DND-41 (cell line): ENCODE measurements around the gene NR6A1.

Source experiments
- ATAC-seq: fragments of 200-7000 bp; cut with Tn5 transposase; 3 replicates; pipeline ENCODE4 v1.9.1; 2021; ENCODE audit warnings: low read depth; ENCODE audit not compliant: insufficient read depth
- DNase-seq: peaks from one replicate; pipeline ENCODE4 v3.0.0-alpha.2; 2020
- H2AFZ ChIP-seq: 2 replicates; pipeline ENCODE4 v1.6.0; 2012; ENCODE audit warnings: low read depth, low read length
- H3K27ac ChIP-seq: 2 replicates; pipeline ENCODE4 v1.5.1; 2012; ENCODE audit warnings: low read length, inconsistent platforms
- H3K27me3 ChIP-seq: fragments of 200-600 bp; sonication (generic); 2 replicates; pipeline ENCODE4 v1.6.0; 2012; ENCODE audit warnings: low read length, mild to moderate bottlenecking, inconsistent platforms; ENCODE audit not compliant: insufficient read depth, poor library complexity
- H3K36me3 ChIP-seq: 2 replicates; pipeline ENCODE4 v1.5.1; 2012; ENCODE audit warnings: low read length, inconsistent platforms; ENCODE audit not compliant: insufficient read depth
- H3K4me1 ChIP-seq: 2 replicates; pipeline ENCODE4 v1.5.1; 2012; ENCODE audit warnings: mild to moderate bottlenecking, low read length; ENCODE audit not compliant: insufficient read depth
- H3K4me2 ChIP-seq: 2 replicates; pipeline ENCODE4 v1.6.0; 2012; ENCODE audit warnings: mild to moderate bottlenecking, moderate library complexity, low read length, inconsistent platforms; ENCODE audit not compliant: insufficient read depth
- H3K4me3 ChIP-seq, 2 experiments: fragments of 200-600 bp in 1 of 2; shearing (Covaris generic) in 1 of 2; 2 replicates each; pipeline ENCODE4 v1.5.1; 2012 to 2016; ENCODE audit warnings: inconsistent platforms in 2 of 2, low read length in 2 of 2, mild to moderate bottlenecking in 2 of 2, low read depth in 1 of 2, moderate library complexity in 1 of 2
- H3K79me2 ChIP-seq: 2 replicates; pipeline ENCODE4 v1.6.0; 2012; ENCODE audit warnings: low read length, inconsistent platforms; ENCODE audit not compliant: insufficient read depth
- H3K9ac ChIP-seq: 2 replicates; pipeline ENCODE4 v1.6.0; 2012; ENCODE audit warnings: low read depth, mild to moderate bottlenecking, inconsistent platforms, low read length, moderate library complexity
- H3K9me3 ChIP-seq: 2 replicates; pipeline ENCODE4 v1.5.1; 2012; ENCODE audit warnings: low read length, moderate library complexity, mild to moderate bottlenecking, inconsistent platforms; ENCODE audit not compliant: insufficient read depth, severe bottlenecking
- H4K20me1 ChIP-seq: 2 replicates; pipeline ENCODE4 v1.6.0; 2012; ENCODE audit warnings: low read length; ENCODE audit not compliant: insufficient read depth
- EZH2 ChIP-seq: IDR thresholded peaks from 3 replicates; pipeline ENCODE4 v1.6.1; 2012; ENCODE audit warnings: borderline replicate concordance, low read depth, mild to moderate bottlenecking, moderate library complexity, low read length, inconsistent platforms; ENCODE audit not compliant: severe bottlenecking
- TF ChIP-seq, protein P1 (sequence below): IDR thresholded peaks from 2 replicates; pipeline ENCODE4 v1.5.1; 2012; ENCODE audit warnings: borderline replicate concordance, low read length, moderate library complexity, mild to moderate bottlenecking; ENCODE audit not compliant: poor library complexity, severe bottlenecking; ENCODE audit errors: extremely low read depth

NR6A1 gene

DNA sequence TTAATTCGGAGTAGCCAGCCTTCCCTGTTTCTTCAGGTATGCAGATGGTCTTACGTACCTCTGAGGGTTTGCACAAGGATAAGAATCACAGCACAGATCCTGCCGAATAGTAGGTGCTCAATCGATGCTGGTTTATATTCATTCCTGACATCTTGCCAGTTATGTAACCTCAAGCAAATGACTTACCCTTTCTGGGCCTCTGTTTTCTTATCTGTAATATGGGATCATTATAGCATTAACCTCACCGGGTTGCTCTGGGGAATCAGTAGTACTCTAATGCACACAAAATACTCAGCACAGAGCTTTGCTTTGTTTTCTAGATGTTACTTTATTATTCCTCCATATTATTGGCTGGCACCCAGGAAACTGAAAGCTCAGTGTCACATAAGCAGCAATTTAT lies 256.2 kb downstream of the NR6A1 start:
- Histone ChIP-seq H3K4me2 (no peak overlapping the region), H3K4me1 (no peaks in the 10 kb centered on the region), H2AFZ (no peak overlapping the region), H3K27ac (no peak overlapping the region), H3K9me3 (no peaks in the 10 kb centered on the region), H4K20me1 (no peaks in the 10 kb centered on the region), H3K9ac (no peak overlapping the region), H3K4me3 (no peak overlapping the region), H3K79me2 (no peaks in the 10 kb centered on the region), H3K27me3 (no peaks in the 10 kb centered on the region), H3K36me3 (no peaks in the 10 kb centered on the region)
- ATAC-seq (no peak), DNase-seq (no peak)
- TF ChIP-seq, protein P1, sequence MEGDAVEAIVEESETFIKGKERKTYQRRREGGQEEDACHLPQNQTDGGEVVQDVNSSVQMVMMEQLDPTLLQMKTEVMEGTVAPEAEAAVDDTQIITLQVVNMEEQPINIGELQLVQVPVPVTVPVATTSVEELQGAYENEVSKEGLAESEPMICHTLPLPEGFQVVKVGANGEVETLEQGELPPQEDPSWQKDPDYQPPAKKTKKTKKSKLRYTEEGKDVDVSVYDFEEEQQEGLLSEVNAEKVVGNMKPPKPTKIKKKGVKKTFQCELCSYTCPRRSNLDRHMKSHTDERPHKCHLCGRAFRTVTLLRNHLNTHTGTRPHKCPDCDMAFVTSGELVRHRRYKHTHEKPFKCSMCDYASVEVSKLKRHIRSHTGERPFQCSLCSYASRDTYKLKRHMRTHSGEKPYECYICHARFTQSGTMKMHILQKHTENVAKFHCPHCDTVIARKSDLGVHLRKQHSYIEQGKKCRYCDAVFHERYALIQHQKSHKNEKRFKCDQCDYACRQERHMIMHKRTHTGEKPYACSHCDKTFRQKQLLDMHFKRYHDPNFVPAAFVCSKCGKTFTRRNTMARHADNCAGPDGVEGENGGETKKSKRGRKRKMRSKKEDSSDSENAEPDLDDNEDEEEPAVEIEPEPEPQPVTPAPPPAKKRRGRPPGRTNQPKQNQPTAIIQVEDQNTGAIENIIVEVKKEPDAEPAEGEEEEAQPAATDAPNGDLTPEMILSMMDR = no peak

GRCh38 chr9:124514125-124514524 lies 257.0 kb downstream of the NR6A1 start:
- H3K36me3 ChIP-seq = no peaks in the 10 kb centered on the region
- H3K9ac ChIP-seq = no peak overlapping the region
- H3K27me3 ChIP-seq = no peaks in the 10 kb centered on the region
- no peak for TF ChIP-seq EZH2
- TF ChIP-seq, protein P1 = no peak
- H3K27ac ChIP-seq = no peak overlapping the region
- no peaks in the 10 kb centered on the region for H3K4me1 ChIP-seq
- DNase-seq (no peak), ATAC-seq (no peak)
- H4K20me1 ChIP-seq = no peaks in the 10 kb centered on the region
- no peaks in the 10 kb centered on the region for H3K79me2 ChIP-seq
- H3K9me3 ChIP-seq = no peaks in the 10 kb centered on the region
- H3K4me3 ChIP-seq = no peak overlapping the region
- H2AFZ ChIP-seq = no peak overlapping the region
- H3K4me2 ChIP-seq = no peak overlapping the region

GRCh38 chr9:124513376-124513994 lies 257.6 kb downstream of the NR6A1 start:
- H3K4me1 ChIP-seq = no peaks in the 10 kb centered on the region
- H3K9me3 ChIP-seq = no peaks in the 10 kb centered on the region
- no peak overlapping the region for H3K9ac ChIP-seq
- no peak for DNase-seq
- H3K36me3 ChIP-seq = no peaks in the 10 kb centered on the region
- H3K27me3 ChIP-seq = no peaks in the 10 kb centered on the region
- no peaks in the 10 kb centered on the region for H4K20me1 ChIP-seq
- no peak for ATAC-seq
- H3K4me2 ChIP-seq = no peak overlapping the region
- H2AFZ ChIP-seq = no peak overlapping the region
- no peaks in the 10 kb centered on the region for H3K79me2 ChIP-seq
- no peak overlapping the region for H3K4me3 ChIP-seq
- H3K27ac ChIP-seq = no peak overlapping the region
- TF ChIP-seq, protein P1 = no peak
- TF ChIP-seq EZH2 = no peak

DNA sequence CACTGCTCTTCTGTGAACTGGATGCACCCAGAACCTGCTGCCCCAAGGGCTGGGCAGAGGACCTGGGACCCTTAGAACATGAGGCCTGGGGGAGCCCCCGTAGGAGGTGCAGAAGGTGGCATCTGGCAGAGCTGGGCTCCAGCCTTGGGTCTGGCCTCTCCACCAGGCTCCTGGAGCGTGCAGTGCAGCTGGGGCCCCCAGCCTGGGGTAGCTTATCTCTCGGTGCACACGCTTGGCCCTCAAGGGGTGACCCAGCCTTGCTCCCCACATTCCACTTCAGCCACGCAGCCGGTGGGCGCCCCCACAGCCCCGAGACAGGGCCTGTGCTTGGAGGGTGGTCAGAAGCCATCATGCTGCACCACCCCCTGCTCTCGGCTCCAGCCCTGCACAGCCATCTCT lies 258.3 kb downstream of the NR6A1 start:
- Histone ChIP-seq H4K20me1 (no peaks in the 10 kb centered on the region), H3K4me3 (no peak overlapping the region), H3K36me3 (no peaks in the 10 kb centered on the region), H3K79me2 (no peaks in the 10 kb centered on the region), H3K27ac (no peak overlapping the region), H3K9ac (no peak overlapping the region), H2AFZ (no peak overlapping the region), H3K9me3 (no peaks in the 10 kb centered on the region), H3K27me3 (no peaks in the 10 kb centered on the region), H3K4me2 (no peak overlapping the region), H3K4me1 (no peaks in the 10 kb centered on the region)
- DNase-seq = no peak
- no peak for ATAC-seq
- no peak for TF ChIP-seq EZH2
- TF ChIP-seq, protein P1 = no peak
